Activated T-helper 17 cell treated with anti-CD3 and anti-CD28 coated beads, Interleukin-2, amount 50 U/mL, for 72 hours (primary cell): ENCODE data around the gene LTBP2. TPM values are rescaled to one million over a fixed set of nuclear protein-coding genes. Genes with fewer than 3 reads are reported as not detected.

Experiments used
- ATAC-seq: fragments of 150-1000 bp; cut with Tn5 transposase; replicated peaks from 2 replicates; pipeline ENCODE4 v1.10.0; 2021; ENCODE audit warnings: mild to moderate bottlenecking, moderate library complexity
- H3K27ac Mint-ChIP-seq: one replicate; pipeline ENCODE4 v1.8.0; 2022; ENCODE audit warnings: mixed read lengths
- H3K27me3 Mint-ChIP-seq: one replicate; pipeline ENCODE4 v1.8.0; 2022; ENCODE audit warnings: mixed read lengths
- H3K36me3 Mint-ChIP-seq: one replicate; pipeline ENCODE4 v1.8.0; 2022; ENCODE audit warnings: low read depth, mild to moderate bottlenecking, mixed read lengths
- H3K4me1 Mint-ChIP-seq: one replicate; pipeline ENCODE4 v1.8.0; 2022; ENCODE audit warnings: mixed read lengths
- H3K4me3 Mint-ChIP-seq: one replicate; pipeline ENCODE4 v1.8.0; 2022; ENCODE audit warnings: mild to moderate bottlenecking, mixed read lengths
- H3K9me3 Mint-ChIP-seq: one replicate; pipeline ENCODE4 v1.8.0; 2022; ENCODE audit warnings: mixed read lengths
- total RNA-seq, 2 donors: library from RNA; stranded (reverse); gene quantifications; one replicate each; pipeline ENCODE4 v1.2.3, GENCODE V29; 2022

LTBP2 gene
- total RNA-seq, 2 donors from 2014 or later = 0.03 TPM; not detected in 1

GRCh38 chr14:74628418-74628817 is 16.4 kb upstream of the LTBP2 start:
- Mint-ChIP-seq H3K27ac (no peak overlapping the region), H3K9me3 (no peaks in the 10 kb centered on the region), H3K36me3 (no peaks in the 10 kb centered on the region), H3K4me3 (no peak overlapping the region), H3K4me1 (no peaks in the 10 kb centered on the region), H3K27me3 (no peaks in the 10 kb centered on the region)
- ATAC-seq = no peak

- H3K27me3 Mint-ChIP-seq = no peaks in the 10 kb centered on the region
- H3K27ac Mint-ChIP-seq = no peak overlapping the region
- ATAC-seq = no peak
- H3K4me1 Mint-ChIP-seq = no peaks in the 10 kb centered on the region
- no peaks in the 10 kb centered on the region for H3K36me3 Mint-ChIP-seq
- no peak overlapping the region for H3K4me3 Mint-ChIP-seq
- no peaks in the 10 kb centered on the region for H3K9me3 Mint-ChIP-seq
Measured at GRCh38 chr14:74627076-74627475, 15.0 kb upstream of the LTBP2 start.

- no peak overlapping the region for H3K27ac Mint-ChIP-seq
- H3K4me3 Mint-ChIP-seq = no peak overlapping the region
- no peaks in the 10 kb centered on the region for H3K27me3 Mint-ChIP-seq
- H3K9me3 Mint-ChIP-seq = no peaks in the 10 kb centered on the region
- peaks cover 30% of the 10 kb centered on the region for H3K4me1 Mint-ChIP-seq
- no peak for ATAC-seq
- no peaks in the 10 kb centered on the region for H3K36me3 Mint-ChIP-seq
Measured at GRCh38 chr14:74622257-74622656, 10.2 kb upstream of the LTBP2 start.

GRCh38 chr14:74621556-74621955 is 9.5 kb upstream of the LTBP2 start:
- H3K4me3 Mint-ChIP-seq = no peak overlapping the region
- no peaks in the 10 kb centered on the region for H3K27me3 Mint-ChIP-seq
- H3K36me3 Mint-ChIP-seq = no peaks in the 10 kb centered on the region
- no peak overlapping the region for H3K27ac Mint-ChIP-seq
- H3K4me1 Mint-ChIP-seq = peaks cover 31% of the 10 kb centered on the region
- ATAC-seq = no peak
- no peaks in the 10 kb centered on the region for H3K9me3 Mint-ChIP-seq

GRCh38 chr14:74620923-74621322 is 8.9 kb upstream of the LTBP2 start:
- Mint-ChIP-seq H3K4me3 (peak overlapping the region; percentile 34), H3K27ac (peak overlapping the region; percentile 77), H3K9me3 (no peaks in the 10 kb centered on the region), H3K4me1 (peaks cover 37% of the 10 kb centered on the region), H3K27me3 (peaks cover 1% of the 10 kb centered on the region), H3K36me3 (no peaks in the 10 kb centered on the region)
- no peak for ATAC-seq

- peak overlapping the region; percentile 34 for H3K4me3 Mint-ChIP-seq
- H3K36me3 Mint-ChIP-seq = no peaks in the 10 kb centered on the region
- H3K9me3 Mint-ChIP-seq = no peaks in the 10 kb centered on the region
- H3K4me1 Mint-ChIP-seq = peaks cover 41% of the 10 kb centered on the region
- peak; percentile 84 for ATAC-seq
- H3K27me3 Mint-ChIP-seq = peaks cover 2% of the 10 kb centered on the region
- H3K27ac Mint-ChIP-seq = peak overlapping the region; percentile 77
Measured at GRCh38 chr14:74620497-74620921, 8.5 kb upstream of the LTBP2 start.

GRCh38 chr14:74619672-74620131 is 7.7 kb upstream of the LTBP2 start:
- ATAC-seq = no peak
- H3K4me1 Mint-ChIP-seq = peaks cover 42% of the 10 kb centered on the region
- H3K36me3 Mint-ChIP-seq = no peaks in the 10 kb centered on the region
- peak overlapping the region; percentile 34 for H3K4me3 Mint-ChIP-seq
- no peaks in the 10 kb centered on the region for H3K9me3 Mint-ChIP-seq
- H3K27me3 Mint-ChIP-seq = peaks cover 2% of the 10 kb centered on the region
- peak overlapping the region; percentile 77 for H3K27ac Mint-ChIP-seq

- peak; percentile 73 for ATAC-seq
- Mint-ChIP-seq H3K27ac (peak overlapping the region; percentile 76), H3K27me3 (peaks cover 2% of the 10 kb centered on the region), H3K4me1 (peaks cover 47% of the 10 kb centered on the region), H3K4me3 (peak overlapping the region; percentile 60), H3K36me3 (no peaks in the 10 kb centered on the region), H3K9me3 (no peaks in the 10 kb centered on the region)
Measured at GRCh38 chr14:74618078-74618952, 6.3 kb upstream of the LTBP2 start.

GRCh38 chr14:74616996-74617700 is 5.1 kb upstream of the LTBP2 start:
- H3K27ac Mint-ChIP-seq = no peak overlapping the region
- H3K9me3 Mint-ChIP-seq = no peaks in the 10 kb centered on the region
- H3K4me3 Mint-ChIP-seq = peak overlapping the region; percentile 60
- peaks cover 2% of the 10 kb centered on the region for H3K27me3 Mint-ChIP-seq
- ATAC-seq = no peak
- H3K4me1 Mint-ChIP-seq = peaks cover 47% of the 10 kb centered on the region
- no peaks in the 10 kb centered on the region for H3K36me3 Mint-ChIP-seq

GRCh38 chr14:74616507-74616906 is 4.5 kb upstream of the LTBP2 start:
- Mint-ChIP-seq H3K27me3 (peaks cover 2% of the 10 kb centered on the region), H3K9me3 (no peaks in the 10 kb centered on the region), H3K4me3 (no peak overlapping the region), H3K27ac (peak overlapping the region; percentile 23), H3K4me1 (peaks cover 47% of the 10 kb centered on the region), H3K36me3 (no peaks in the 10 kb centered on the region)
- no peak for ATAC-seq

- Mint-ChIP-seq H3K4me3 (no peak overlapping the region), H3K27me3 (peaks cover 2% of the 10 kb centered on the region), H3K4me1 (peaks cover 41% of the 10 kb centered on the region), H3K9me3 (no peaks in the 10 kb centered on the region), H3K36me3 (no peaks in the 10 kb centered on the region), H3K27ac (peak overlapping the region; percentile 23)
- ATAC-seq = no peak
Measured at GRCh38 chr14:74615735-74616134, 3.7 kb upstream of the LTBP2 start.

- Mint-ChIP-seq H3K4me1 (peaks cover 32% of the 10 kb centered on the region), H3K27ac (no peak overlapping the region), H3K27me3 (peaks cover 6% of the 10 kb centered on the region), H3K36me3 (no peaks in the 10 kb centered on the region), H3K9me3 (no peaks in the 10 kb centered on the region), H3K4me3 (no peak overlapping the region)
- ATAC-seq = no peak
Measured at GRCh38 chr14:74614508-74615495, 2.8 kb upstream of the LTBP2 start.

GRCh38 chr14:74613211-74613914 is 1.3 kb upstream of the LTBP2 start:
- Mint-ChIP-seq H3K27ac (no peak overlapping the region), H3K4me1 (peaks cover 25% of the 10 kb centered on the region), H3K9me3 (no peaks in the 10 kb centered on the region), H3K4me3 (peak overlapping the region; percentile 60), H3K27me3 (peaks cover 6% of the 10 kb centered on the region), H3K36me3 (no peaks in the 10 kb centered on the region)
- no peak for ATAC-seq
